GM19023 (cell line): ENCODE results near the gene PLA2G2D.

Experiments
- ATAC-seq: cut with Tn5 transposase; IDR thresholded peaks from one replicate; pipeline ENCODE4 v1.9.1; 2021; ENCODE audit warnings: mild to moderate bottlenecking, moderate library complexity; ENCODE audit not compliant: unreplicated experiment

The PLA2G2D gene

DNA sequence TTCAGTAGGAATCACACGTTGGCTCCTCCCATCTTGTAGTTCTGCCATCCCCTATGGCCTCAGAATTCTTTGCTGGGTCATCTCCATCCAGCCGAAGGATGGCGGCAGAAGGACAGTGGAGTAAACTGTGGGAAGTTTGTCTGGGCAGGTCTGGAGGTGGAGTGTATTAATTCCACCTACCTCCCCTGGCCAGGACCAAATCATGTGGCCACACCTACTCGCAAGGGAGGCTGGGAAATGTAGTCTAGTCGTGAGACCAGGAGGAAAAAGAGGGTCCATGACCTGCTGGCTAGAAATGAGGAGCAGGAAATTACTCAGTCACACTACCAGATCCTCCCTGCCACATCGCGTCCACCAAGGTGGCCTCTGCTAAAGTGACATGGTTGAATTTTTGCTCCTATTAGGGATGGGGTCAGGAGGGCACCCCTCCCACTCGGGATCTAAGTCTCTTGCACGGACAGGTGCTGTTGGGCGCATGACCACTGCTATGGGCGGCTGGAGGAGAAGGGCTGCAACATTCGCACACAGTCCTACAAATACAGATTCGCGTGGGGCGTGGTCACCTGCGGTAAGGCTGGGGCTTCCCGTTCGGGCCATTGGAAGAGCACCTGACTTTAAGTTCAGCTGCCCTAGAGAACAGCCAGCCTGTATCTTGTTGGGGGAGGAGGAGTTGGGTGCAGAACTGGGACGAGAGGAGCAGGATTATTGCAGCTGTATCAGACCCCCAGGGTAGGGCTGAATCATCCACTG, 29.8 kb downstream of the PLA2G2D start:
- ATAC-seq: no peak

GRCh38 chr1:20087668-20088067, 31.7 kb downstream of the PLA2G2D start:
- no peak for ATAC-seq

DNA sequence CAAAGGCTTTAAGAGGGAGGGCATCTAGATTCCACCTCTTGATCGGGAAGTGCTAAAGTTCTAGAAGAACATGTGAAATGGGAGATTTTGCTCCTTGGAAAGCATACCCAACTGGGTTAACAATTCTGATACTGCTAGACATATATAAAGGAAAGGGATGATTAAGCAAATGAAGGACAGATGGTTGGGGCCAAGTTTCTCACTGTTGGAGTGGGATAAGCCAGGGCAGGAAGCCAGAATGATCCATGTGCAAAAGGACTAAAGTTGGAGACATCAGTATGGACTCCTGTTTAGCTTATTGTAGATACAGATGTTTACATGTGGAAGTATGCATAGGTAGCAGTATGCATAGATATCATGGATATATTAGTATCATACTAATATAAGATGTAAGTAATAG, 32.5 kb downstream of the PLA2G2D start:
- ATAC-seq: no peak

GRCh38 chr1:20083178-20083944, 36.0 kb downstream of the PLA2G2D start:
- ATAC-seq: no peak

- no peak for ATAC-seq
Observed at GRCh38 chr1:20082772-20083171, 36.6 kb downstream of the PLA2G2D start.

- no peak for ATAC-seq
Observed at GRCh38 chr1:20081353-20081810, 38.0 kb downstream of the PLA2G2D start.

GRCh38 chr1:20080441-20081352, 38.6 kb downstream of the PLA2G2D start:
- ATAC-seq: no peak

DNA sequence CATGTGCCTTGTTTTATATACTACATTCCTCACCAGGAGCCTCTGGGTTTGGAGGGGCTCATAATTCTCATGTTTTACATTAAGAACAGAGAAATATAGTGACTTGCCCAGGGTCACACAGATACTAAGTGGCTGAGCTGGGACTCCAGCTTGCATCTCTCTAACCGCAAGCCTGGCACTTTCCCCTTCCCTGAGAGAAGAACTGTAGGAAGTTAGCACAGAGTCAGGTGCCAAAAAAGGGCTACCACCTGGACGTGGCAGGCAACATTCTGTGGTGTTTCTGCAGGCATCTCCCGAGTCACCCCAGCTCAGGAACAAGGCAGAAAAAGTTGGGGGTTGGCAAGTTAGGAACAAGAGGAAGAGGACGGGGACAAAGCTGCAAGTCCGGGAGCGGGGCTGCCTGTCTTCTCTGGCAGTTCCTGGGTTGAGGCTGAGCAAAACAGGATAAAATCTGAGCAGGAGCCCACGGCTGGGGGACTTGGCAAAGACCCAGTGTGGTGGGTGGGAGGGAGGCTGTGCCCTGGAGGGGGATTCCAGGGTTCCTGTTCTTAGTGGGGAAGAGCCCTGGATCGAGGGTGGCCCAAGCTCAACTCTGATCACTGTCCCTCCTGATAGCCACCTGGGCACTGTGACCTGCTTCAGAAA, 39.6 kb downstream of the PLA2G2D start:
- ATAC-seq: no peak

GRCh38 chr1:20078711-20079110, 40.6 kb downstream of the PLA2G2D start:
- no peak for ATAC-seq

GRCh38 chr1:20078171-20078651, 41.1 kb downstream of the PLA2G2D start:
- peak; percentile 68 for ATAC-seq

DNA sequence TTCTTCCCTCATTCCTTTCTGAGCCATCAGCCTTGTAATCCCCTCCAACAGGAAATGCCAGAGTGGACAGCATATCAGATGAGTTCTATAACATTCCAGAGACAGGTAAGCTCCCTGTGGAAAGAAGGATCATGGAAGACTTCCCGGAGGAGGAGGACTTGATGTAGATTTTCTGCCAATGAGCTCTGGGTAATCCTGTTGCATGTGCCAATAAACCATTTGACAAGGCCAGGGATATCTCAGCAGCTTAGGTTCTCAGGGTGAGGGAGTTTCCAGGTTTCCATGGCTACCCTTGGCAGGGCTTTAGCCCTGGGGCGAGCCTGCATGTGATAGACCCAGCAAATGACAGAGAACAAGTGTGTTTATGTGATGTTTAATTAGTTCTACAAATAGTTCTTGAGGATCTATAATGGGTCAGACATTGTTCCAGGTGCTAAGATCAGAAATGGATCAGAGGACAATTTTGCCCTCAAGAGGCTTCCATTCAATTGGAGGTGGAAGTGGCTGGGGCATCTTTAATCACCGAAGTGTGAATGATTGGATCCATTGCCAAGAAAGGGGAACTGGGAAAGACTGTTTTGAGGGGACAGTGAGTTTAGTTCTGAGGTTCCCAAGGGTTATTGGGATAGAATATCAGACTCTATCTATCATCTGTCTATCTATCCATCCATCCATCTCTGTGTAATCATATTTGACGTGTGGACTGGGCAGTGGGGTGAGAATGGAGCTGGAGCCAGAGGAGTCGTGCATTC, 42.5 kb downstream of the PLA2G2D start:
- no peak for ATAC-seq

GRCh38 chr1:20076223-20076622, 43.1 kb downstream of the PLA2G2D start:
- ATAC-seq: no peak

- ATAC-seq: no peak
Observed at GRCh38 chr1:20075345-20075744, 44.0 kb downstream of the PLA2G2D start.

GRCh38 chr1:20074725-20075171, 44.6 kb downstream of the PLA2G2D start:
- ATAC-seq: no peak

- ATAC-seq: no peak
Observed at GRCh38 chr1:20074055-20074724, 45.1 kb downstream of the PLA2G2D start.

DNA sequence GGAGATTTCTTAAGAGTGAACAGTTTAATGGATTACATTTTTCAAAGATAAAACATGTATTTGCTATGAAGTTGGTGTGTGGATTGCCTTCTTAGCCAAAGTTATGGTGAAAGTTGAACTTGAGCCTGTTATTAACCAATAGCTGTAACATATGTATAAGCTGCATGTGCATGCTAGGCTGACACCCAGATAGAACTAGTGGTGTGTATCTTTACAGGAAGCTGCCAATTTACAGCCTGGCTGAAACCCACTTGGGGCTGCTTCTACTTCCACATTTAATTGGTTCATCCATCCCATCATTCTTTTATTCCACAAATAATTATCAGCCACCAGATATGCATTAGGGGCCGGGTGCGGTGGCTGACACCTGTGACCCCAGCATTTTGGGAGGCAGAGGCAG, 46.1 kb downstream of the PLA2G2D start:
- ATAC-seq: no peak

- no peak for ATAC-seq
Observed at GRCh38 chr1:20072771-20073170, 46.6 kb downstream of the PLA2G2D start.

DNA sequence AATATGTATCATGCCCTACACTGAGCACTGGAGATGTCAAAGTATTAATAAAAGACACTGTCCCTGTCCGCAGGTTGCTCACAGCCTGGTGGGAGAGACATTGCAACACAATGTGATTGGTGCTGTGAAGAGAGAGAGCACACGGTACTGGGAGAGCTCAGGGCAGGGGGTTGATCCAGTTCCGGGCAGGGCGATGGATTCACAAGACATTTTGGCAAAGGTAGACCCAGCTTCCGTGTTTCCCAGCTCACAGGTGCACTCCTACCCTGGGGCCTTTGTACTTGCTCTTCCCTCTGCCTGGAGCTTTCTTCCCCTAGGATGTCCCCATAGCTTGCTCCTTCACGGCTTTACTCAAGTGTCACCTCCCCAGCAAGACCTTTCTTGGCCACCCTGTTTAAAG, 47.9 kb downstream of the PLA2G2D start:
- ATAC-seq: no peak

DNA sequence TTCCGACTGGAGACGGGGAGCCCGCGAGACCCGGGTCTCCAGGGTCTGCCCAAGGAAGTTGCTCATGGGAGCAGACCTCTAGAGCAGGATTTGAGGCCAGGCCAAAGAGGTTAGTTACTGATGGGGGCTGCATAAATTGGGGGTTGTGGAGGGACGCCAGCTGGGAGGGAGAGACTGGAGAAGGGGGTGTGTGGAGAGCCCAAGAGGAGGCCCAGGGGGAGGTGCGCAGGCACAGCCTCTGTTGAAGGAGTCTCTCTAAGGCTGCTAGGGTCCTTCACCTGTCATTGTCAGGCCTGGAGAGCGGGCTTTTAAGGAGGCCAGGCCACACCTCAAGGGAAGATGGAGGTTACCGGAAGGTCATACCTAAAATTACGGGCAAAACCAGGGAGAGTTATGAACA, 49.0 kb downstream of the PLA2G2D start:
- ATAC-seq: no peak
